ENCODE measurements around the gene KCNJ10.

The KCNJ10 gene

DNA sequence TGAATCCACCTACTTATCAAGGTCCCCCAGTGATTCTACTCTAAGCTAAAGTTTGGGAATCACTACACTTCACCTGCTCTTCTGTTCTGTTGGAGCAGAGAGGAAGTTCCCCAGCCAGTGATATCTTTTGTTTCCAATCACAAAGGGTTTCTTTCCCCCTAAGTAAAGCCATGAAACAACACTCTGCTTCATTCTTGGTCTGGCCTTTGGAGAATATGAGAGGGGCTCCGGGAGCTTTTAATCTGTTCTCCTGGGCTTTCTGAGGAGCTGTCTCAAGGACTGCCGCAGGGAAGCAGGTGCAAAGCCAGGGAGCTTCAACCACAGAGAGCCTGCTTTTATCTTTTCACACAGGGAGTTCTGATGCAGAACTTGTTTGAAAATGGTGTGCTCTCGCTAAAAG is 105.8 kb downstream of the KCNJ10 start:
- DNase-seq (ENCODE audit: low read depth, low spot score) = no peak

DNA sequence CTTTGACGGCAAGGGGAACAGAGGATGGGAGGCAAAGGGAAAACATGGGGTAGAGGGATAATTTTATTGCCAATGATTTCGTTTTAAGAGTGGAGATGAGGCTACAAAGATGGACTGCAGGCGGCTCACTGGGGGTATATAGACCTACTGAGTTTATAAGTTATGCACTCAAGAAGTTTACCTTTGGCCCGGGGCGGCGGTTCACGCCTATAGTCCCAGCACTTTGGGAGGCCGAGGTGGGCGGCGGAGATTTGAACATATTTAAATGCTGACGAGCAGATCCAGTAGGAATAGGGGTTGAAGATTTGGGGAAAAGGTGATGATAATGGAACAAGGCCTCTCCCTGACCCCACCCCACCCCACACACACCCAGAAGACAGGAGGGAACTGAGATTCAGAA is 107.8 kb downstream of the KCNJ10 start:
- no peak for DNase-seq (ENCODE audit: low read depth, low spot score)

DNA sequence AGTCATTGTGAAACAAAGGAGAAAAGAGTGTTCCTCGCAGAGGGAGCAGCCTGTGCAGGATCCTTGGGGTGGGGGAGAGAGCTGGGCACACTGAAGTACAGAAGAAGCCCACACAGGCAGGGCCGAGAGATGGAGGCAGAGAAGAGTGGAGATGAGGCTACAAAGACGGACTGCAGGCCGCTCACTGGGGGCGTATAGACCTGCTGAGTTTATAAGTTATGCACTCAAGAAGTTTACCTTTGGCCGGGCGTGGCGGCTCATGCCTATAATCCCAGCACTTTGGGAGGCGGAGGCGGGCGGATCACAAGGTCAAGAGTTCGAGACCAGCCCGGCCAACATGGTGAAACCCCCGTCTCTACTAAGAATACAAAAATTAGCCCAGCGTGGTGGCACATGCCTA is 108.3 kb downstream of the KCNJ10 start:
- no peak for DNase-seq (ENCODE audit: low read depth, low spot score)

DNA sequence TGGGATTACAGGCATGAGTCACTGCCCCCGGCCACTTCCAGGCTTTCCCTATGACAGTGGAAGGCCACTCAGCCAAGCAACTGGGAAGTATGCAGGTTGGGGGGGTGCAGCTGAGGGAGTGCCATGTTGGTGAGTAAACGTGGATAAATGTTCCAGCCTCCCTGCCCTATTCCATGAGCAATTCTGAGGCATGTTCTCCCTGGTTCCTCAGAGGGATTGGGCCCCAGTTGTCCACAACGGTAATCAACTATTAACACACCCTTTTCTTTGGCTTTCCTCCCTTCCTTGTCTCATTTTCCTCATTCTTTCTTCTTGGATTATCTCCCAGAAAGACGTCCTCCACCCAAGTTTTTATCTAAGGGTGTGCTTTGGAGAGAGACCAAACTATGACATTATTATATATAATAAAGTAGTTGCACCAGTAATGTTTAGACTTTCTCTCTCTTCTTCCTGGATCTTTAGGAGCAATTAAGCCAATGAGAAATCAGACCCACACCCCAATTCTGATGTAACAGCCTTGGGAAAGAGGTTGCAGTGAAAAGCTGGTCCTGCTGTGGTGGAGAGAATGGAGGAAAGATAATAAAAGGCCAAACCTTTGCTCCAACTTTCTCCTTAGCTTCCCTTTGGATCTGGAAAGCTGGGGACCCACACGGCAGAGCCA is 109.1 kb downstream of the KCNJ10 start:
- DNase-seq (ENCODE audit: low read depth, low spot score) = no peak

DNA sequence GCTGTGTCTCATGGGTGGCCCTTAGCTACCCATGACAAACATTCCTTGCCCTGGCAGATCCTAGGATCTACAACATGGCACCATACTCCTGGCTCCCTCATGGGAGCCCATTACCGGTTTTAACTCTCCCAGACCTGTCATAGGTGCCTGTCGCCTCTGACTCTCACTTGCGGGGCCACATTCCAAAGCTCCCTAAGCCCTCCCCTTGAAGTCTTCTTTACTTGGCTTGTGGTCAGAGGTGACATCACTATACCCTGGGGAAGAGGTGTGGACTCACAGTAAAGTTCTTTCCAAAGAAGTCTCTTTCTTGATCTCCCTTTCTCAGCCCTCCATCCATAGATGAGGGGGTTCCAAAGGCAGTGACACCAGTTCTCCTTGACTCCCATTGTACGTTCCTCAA is 110.5 kb downstream of the KCNJ10 start:
- peak; percentile 71 for DNase-seq (ENCODE audit: low read depth, low spot score)

DNA sequence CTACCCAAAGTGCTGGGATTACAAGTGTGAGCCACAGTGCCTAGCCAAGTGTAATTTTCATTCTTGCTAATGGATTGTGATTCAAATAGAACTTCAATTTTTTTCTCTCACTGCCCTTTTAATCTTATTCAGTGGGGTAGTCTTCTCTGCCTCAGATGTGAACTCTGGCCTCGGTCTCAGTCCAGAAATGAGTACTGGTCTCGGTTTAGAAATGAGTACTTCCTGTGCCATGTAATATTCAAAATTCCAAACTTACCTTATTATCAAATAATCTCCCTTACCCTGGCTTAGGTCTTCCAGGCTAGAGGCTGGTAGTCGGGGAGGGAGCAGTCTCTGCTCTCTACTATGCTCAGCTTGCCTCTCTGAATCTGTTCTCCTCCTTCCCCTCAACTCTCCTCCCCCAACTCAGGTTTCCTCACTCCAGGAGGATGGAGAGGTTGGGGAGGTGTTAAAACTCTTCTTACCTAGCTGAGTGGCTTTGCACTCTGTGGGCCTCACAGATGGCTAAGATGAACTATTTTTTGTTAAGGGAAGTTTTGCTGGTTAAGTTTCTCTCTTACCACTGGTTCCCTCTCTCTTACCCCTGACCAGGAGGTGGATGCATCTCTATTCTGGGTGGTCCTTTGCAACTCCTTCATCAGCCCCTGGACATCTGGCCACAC is 111.1 kb downstream of the KCNJ10 start:
- DNase-seq (ENCODE audit: low read depth, low spot score) = no peak

DNA sequence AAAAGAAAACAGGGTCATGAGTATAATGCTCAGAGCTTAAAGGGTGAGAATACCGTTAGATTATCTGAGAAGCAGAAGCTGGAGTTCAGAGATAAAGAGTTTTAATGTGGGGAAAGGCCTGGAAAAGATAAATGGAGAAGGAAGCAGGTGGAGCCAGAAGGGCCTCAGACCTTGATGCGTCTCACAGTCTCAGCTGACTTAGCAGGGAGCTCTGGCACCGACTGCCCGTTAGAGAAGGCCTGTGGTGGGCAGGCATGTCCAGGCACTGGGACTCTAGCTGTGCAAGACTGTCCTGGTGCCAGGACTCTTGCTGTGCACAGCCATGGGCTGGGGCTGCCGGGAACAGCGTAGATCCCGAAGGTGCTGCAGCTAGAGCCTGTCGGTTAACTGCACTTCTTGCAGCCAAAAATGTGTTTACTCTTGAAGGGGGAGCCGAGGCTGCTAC is 112.1 kb downstream of the KCNJ10 start:
- DNase-seq (ENCODE audit: low read depth, low spot score) = no peak

DNA sequence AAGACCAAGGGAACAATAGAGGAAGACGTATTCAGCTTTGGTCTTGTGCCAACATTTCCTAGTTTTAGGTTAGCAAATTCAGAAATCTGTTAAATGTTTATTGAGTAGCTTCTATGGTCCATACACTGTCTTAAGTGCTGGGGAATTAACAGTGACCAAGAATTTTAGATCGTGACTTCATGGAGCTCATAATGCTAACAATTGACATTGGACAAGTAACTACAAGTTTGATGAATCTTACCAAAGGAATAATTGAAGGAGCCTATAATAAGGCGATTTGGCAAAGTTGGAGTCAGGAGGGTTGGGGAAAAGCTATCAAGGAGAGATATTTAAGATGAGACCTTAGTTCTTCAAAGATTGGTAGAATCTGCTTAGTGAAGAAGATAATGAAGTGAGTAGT is 114.5 kb downstream of the KCNJ10 start:
- no peak for DNase-seq (ENCODE audit: low read depth, low spot score)

DNA sequence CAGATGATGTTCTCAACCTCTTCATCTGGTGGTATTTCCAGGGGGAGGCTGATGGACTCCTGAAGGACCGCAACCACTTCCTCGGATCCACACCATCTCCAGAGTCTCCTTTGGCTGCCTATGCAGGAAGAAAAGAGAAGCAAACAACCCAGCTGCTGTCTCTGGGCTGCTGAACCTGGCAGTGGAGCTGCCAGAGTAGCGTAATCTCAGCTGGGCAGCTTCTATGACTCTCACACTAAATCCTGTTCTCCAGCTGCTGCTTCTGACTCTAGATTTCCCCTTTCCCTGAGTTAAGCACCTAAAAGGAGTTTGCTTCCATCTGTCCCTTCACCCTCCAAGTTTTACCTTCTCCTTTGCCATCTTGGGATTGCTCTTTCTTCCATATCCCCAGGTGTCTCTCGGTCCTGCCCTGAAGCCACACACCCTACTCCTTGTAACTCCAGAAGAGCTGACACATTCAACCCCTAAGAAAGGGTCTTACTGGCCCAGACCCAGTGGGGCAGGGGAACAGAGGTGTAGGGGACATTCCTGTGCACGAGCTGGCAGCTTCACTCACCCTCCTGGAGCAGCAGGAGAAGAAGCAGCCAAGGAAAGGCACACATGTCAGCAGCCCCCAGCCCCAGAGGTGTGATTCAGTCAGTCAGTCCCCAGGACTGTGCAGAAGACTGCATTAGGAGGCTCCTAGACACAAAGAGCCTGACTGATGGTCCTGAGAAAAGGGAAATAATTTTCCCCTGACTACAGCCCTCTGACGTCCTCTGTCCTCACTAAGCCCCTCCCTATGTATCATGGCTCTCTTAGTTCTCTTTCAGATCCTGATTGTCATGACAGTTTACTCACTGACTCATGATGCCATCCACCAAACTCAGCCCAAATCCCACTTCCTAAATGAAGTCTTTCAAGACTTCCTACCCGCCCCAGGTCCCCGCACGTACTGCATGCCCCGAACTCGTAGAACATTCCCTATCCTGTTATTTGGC is 116.1 kb downstream of the KCNJ10 start, which contains the start of gene SLAMF9:
SLAMF9 (minus strand) TSS at position 702 of the 980 bp plus-strand sequence; CDS start at position 602, 100 bp downstream.
- DNase-seq (ENCODE audit: low read depth, low spot score) = no peak

DNA sequence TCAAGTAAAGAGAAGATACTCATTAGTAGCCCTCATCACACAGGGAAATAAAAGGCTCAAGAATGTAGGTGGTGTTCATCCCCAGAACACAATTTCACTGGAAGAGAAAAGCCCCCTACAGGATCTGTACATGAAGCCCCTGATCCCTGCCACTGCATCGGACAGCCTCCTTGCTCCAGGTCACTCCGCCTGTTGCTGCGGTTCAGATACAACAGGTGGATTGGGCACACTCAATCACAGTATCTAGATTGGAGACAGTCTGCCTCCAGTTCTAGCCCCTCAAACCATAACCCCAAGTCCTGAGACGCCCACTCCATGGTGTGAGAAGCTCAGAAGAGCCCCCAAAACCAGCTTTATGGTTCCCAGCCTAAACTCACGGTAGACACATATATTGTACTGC is 117.0 kb downstream of the KCNJ10 start:
- DNase-seq (ENCODE audit: low read depth, low spot score) = no peak

DNA sequence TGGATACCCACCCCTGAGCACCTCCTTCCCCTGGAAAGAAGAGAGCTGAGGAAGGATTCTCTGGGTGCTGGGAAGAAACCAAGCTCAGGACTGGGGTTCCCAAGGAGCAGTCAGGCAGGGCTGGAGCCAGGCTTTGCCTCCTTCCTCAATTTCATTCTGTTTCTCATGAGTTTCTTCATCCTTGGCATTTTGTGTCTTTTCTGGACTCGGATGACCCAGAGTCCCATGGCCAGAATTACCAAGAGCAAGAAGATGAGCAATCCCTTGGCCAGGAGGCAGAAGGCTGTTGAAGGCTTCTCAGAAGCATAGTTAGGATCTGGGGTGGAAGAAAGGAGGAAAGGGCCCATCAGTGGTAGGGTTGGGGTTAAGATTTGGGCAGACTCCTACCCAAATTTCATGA is 118.4 kb downstream of the KCNJ10 start:
- DNase-seq (ENCODE audit: low read depth, low spot score) = no peak

DNA sequence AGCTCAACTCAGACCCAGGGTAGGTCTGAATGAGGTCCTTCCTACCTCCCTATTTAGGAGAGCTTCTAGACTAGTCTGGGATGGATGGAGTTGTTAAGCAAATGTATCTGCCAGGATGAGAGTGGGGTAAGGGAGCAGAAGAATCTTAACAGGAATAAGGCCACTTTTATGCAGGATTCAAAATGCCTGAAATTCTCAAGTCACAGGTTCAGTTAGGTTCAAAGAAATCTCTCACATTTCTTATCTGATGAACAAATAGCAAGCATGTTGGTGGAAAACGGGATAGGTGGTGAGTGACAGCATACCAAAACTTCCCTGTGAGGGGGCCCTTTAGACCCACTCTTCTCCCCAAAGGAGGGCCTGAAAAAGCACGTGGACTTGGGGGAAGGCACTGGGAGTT is 118.9 kb downstream of the KCNJ10 start:
- DNase-seq (ENCODE audit: low read depth, low spot score) = no peak

DNA sequence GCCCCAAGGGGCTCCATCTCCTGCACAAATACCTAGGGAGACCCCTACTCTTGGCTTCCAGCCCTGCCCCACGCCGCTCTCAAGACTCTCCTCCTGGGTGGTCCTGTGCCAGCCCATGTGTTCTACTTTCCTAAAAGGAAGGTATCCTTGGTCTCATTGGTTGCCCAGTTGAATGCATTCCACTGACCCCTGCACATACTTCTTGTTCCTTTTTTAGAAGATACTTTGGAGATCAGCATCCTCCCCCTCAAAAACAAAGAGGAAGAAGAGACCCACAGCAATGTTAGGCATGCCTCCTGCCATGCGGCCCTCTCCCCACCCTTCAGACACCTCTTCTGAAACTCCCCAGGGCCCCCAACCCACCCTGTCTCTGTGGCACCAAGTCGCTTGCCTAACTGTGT is 120.0 kb downstream of the KCNJ10 start:
- DNase-seq (ENCODE audit: low read depth, low spot score) = no peak

DNA sequence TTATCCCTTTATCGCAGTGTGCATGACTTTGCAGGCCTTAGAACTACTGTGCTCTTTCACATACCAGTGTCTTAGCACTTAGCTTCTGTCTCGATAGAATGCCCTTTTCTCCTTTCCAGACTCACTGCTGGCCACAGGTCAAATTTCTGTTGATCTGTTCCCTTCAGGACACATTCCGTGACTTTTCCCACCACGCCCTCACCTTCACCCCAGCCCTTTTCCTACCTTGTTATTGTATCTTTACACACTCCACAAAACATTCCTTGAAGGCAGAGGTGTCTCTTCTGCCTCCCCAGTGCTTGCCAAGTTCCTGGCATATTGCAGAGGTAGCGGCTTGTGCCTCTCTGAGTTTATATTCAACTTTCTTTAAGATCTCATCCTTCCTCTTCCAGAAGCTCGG is 120.8 kb downstream of the KCNJ10 start:
- peak; percentile 12 for DNase-seq (ENCODE audit: low read depth, low spot score)

All from ELF-1 (cell line).